SK-N-MC (cell line): ENCODE data around the gene MROH8.

Experiments
- EZH2 ChIP-seq: fragments of 200-600 bp; sonication (generic); IDR thresholded peaks from one replicate; pipeline ENCODE4 v1.6.1; 2017; ENCODE audit warnings: antibody characterized with exemption
- FOXP2 ChIP-seq: optimal IDR thresholded peaks from 2 replicates; pipeline ENCODE3; 2011; ENCODE audit warnings: mild to moderate bottlenecking, moderate library complexity; ENCODE audit not compliant: insufficient read depth; ENCODE audit errors: extremely low read length, control extremely low read depth
- POLR2AphosphoS5 ChIP-seq: IDR thresholded peaks from 2 replicates; pipeline ENCODE4 v1.6.1; 2012; ENCODE audit warnings: mild to moderate bottlenecking, low read depth, low read length, borderline replicate concordance

- TF ChIP-seq POLR2AphosphoS5, result no peak
- no peak for TF ChIP-seq FOXP2
- TF ChIP-seq EZH2, result no peak
These were observed 48.7 kb upstream of the MROH8 start for GRCh38 chr20:37228082-37228481.
